ENCODE measurements around the gene PAPOLA. TPM values are rescaled to one million over a fixed set of nuclear protein-coding genes. Genes with fewer than 3 reads are reported as not detected.

PAPOLA gene
- total RNA-seq, 4 donors from 2014 or later, result 76.6 to 250 (median 110) TPM

- Histone ChIP-seq H3K4me1 (no peaks in the 10 kb centered on the region), H3K36me3 (no peaks in the 10 kb centered on the region), H3K9me3 (no peaks in the 10 kb centered on the region), H3K27me3 (peaks cover 8% of the 10 kb centered on the region), H3K27ac (no peak overlapping the region), H3K4me3 (no peak overlapping the region)
- DNase-seq (ENCODE audit: low spot score in 2 of 2), result no peak
- WGBS, result 90% methylated on average over 4 of the region's 4 CpGs
- TF ChIP-seq POLR2A (IDR thresholded peaks at IDR 0.05) (no peak), EP300 (IDR thresholded peaks at IDR 0.05) (no peak), CTCF (IDR thresholded peaks at IDR 0.05) (no peak), POLR2AphosphoS5 (IDR thresholded peaks at IDR 0.05) (no peak)
These were observed 12.9 kb upstream of the PAPOLA start for GRCh38 chr14:96489327-96489726.

GRCh38 chr14:96493178-96493577 lies 9.0 kb upstream of the PAPOLA start:
- H3K27ac ChIP-seq, result no peak overlapping the region
- WGBS, result 93% methylated on average over 1 of the region's 1 CpG
- no peak for TF ChIP-seq EP300 (IDR thresholded peaks at IDR 0.05)
- no peak for TF ChIP-seq POLR2AphosphoS5 (IDR thresholded peaks at IDR 0.05)
- TF ChIP-seq POLR2A (IDR thresholded peaks at IDR 0.05), result no peak
- no peak for TF ChIP-seq CTCF (IDR thresholded peaks at IDR 0.05)
- no peaks in the 10 kb centered on the region for H3K36me3 ChIP-seq
- H3K27me3 ChIP-seq, result peaks cover 8% of the 10 kb centered on the region
- no peak overlapping the region for H3K4me3 ChIP-seq
- H3K4me1 ChIP-seq, result no peaks in the 10 kb centered on the region
- no peak for DNase-seq (ENCODE audit: low spot score in 2 of 2)
- no peaks in the 10 kb centered on the region for H3K9me3 ChIP-seq

GRCh38 chr14:96494331-96494730 lies 7.9 kb upstream of the PAPOLA start:
- H3K4me1 ChIP-seq, result no peaks in the 10 kb centered on the region

GRCh38 chr14:96497087-96497486 lies 5.1 kb upstream of the PAPOLA start:
- peaks cover 7% of the 10 kb centered on the region for H3K4me1 ChIP-seq
- 69% methylated on average over 5 of the region's 5 CpGs for WGBS

More at GRCh38 chr14:96494331-96494730, 7.9 kb upstream of the PAPOLA start:
- TF ChIP-seq CTCF (IDR thresholded peaks at IDR 0.05), result no peak
- no peak for TF ChIP-seq EP300 (IDR thresholded peaks at IDR 0.05)
- no peak for TF ChIP-seq POLR2AphosphoS5 (IDR thresholded peaks at IDR 0.05)
- no peak for TF ChIP-seq POLR2A (IDR thresholded peaks at IDR 0.05)
- H3K27ac ChIP-seq, result no peak overlapping the region
- H3K4me3 ChIP-seq, result no peak overlapping the region
- DNase-seq (ENCODE audit: low spot score in 2 of 2), result no peak
- 85% methylated on average over 3 of the region's 3 CpGs for WGBS
- no peaks in the 10 kb centered on the region for H3K9me3 ChIP-seq
- no peaks in the 10 kb centered on the region for H3K36me3 ChIP-seq
- H3K27me3 ChIP-seq, result peaks cover 6% of the 10 kb centered on the region

GRCh38 chr14:96497586-96497985 lies 4.6 kb upstream of the PAPOLA start:
- Histone ChIP-seq H3K27ac (no peak overlapping the region), H3K4me1 (peaks cover 7% of the 10 kb centered on the region), H3K27me3 (no peaks in the 10 kb centered on the region), H3K36me3 (no peaks in the 10 kb centered on the region), H3K9me3 (no peaks in the 10 kb centered on the region), H3K4me3 (no peak overlapping the region)
- 70% methylated on average over 3 of the region's 3 CpGs for WGBS
- TF ChIP-seq POLR2AphosphoS5 (IDR thresholded peaks at IDR 0.05) (no peak), CTCF (IDR thresholded peaks at IDR 0.05) (no peak), EP300 (IDR thresholded peaks at IDR 0.05) (no peak), POLR2A (IDR thresholded peaks at IDR 0.05) (no peak)
- DNase-seq (ENCODE audit: low spot score in 2 of 2), result no peak

More at GRCh38 chr14:96497087-96497486, 5.1 kb upstream of the PAPOLA start:
- H3K27ac ChIP-seq, result no peak overlapping the region
- H3K36me3 ChIP-seq, result no peaks in the 10 kb centered on the region
- no peaks in the 10 kb centered on the region for H3K9me3 ChIP-seq
- no peak overlapping the region for H3K4me3 ChIP-seq
- TF ChIP-seq EP300 (IDR thresholded peaks at IDR 0.05) (no peak), POLR2A (IDR thresholded peaks at IDR 0.05) (no peak), CTCF (IDR thresholded peaks at IDR 0.05) (no peak), POLR2AphosphoS5 (IDR thresholded peaks at IDR 0.05) (no peak)
- H3K27me3 ChIP-seq, result no peaks in the 10 kb centered on the region
- DNase-seq (ENCODE audit: low spot score in 2 of 2), result no peak

Data from suprapubic skin (tissue), 4 donors.